ENCODE measurements around the gene TRIOBP. TPM values are rescaled to one million over a fixed set of nuclear protein-coding genes. Genes with fewer than 3 reads are reported as not detected.
"Not testable (repeated sequence)": the region's sequence is repeated elsewhere in the genome, so short reads cannot be mapped to it uniquely, and the experiment has no call there.

Gene TRIOBP
- total RNA-seq, 1 donor from 2014 or later, result 68.9 TPM

GRCh38 chr22:37790234-37790633 lies 93.4 kb downstream of the TRIOBP start:
- no peak for DNase-seq (ENCODE audit: low read depth)
- TF ChIP-seq CTCF (IDR thresholded peaks at IDR 0.05; ENCODE audit: insufficient read depth, low read length, poor library complexity, severe bottlenecking), result no peak
- Histone ChIP-seq H3K27me3 (ENCODE audit: control insufficient read depth, insufficient read depth, low read length) (no peaks in the 10 kb centered on the region), H3K36me3 (ENCODE audit: control insufficient read depth, insufficient read depth, low read length) (no peaks in the 10 kb centered on the region), H3K4me3 (ENCODE audit: low read depth, low read length) (no peak overlapping the region)

GRCh38 chr22:37792494-37792893 lies 95.6 kb downstream of the TRIOBP start:
- H3K27me3 ChIP-seq (ENCODE audit: control insufficient read depth, insufficient read depth, low read length), result no peaks in the 10 kb centered on the region
- no peak overlapping the region for H3K4me3 ChIP-seq (ENCODE audit: low read depth, low read length)
- DNase-seq (ENCODE audit: low read depth), result no peak
- no peaks in the 10 kb centered on the region for H3K36me3 ChIP-seq (ENCODE audit: control insufficient read depth, insufficient read depth, low read length)
- TF ChIP-seq CTCF (IDR thresholded peaks at IDR 0.05; ENCODE audit: insufficient read depth, low read length, poor library complexity, severe bottlenecking), result no peak

- DNase-seq (ENCODE audit: low read depth), result no peak
- no peaks in the 10 kb centered on the region for H3K36me3 ChIP-seq (ENCODE audit: control insufficient read depth, insufficient read depth, low read length)
- no peaks in the 10 kb centered on the region for H3K27me3 ChIP-seq (ENCODE audit: control insufficient read depth, insufficient read depth, low read length)
- no peak for TF ChIP-seq CTCF (IDR thresholded peaks at IDR 0.05; ENCODE audit: insufficient read depth, low read length, poor library complexity, severe bottlenecking)
- no peak overlapping the region for H3K4me3 ChIP-seq (ENCODE audit: low read depth, low read length)
These were observed 97.5 kb downstream of the TRIOBP start for GRCh38 chr22:37794376-37794775.

- no peak for TF ChIP-seq CTCF (IDR thresholded peaks at IDR 0.05; ENCODE audit: insufficient read depth, low read length, poor library complexity, severe bottlenecking)
- Histone ChIP-seq H3K4me3 (ENCODE audit: low read depth, low read length) (no peak overlapping the region), H3K36me3 (ENCODE audit: control insufficient read depth, insufficient read depth, low read length) (no peaks in the 10 kb centered on the region), H3K27me3 (ENCODE audit: control insufficient read depth, insufficient read depth, low read length) (no peaks in the 10 kb centered on the region)
- no peak for DNase-seq (ENCODE audit: low read depth)
These were observed 99.2 kb downstream of the TRIOBP start for GRCh38 chr22:37796079-37796478.

- not testable (repeated sequence) for H3K27me3 ChIP-seq (ENCODE audit: control insufficient read depth, insufficient read depth, low read length); H3K4me3 ChIP-seq (ENCODE audit: low read depth, low read length); H3K36me3 ChIP-seq (ENCODE audit: control insufficient read depth, insufficient read depth, low read length); DNase-seq (ENCODE audit: low read depth)
These were observed 100.4 kb downstream of the TRIOBP start for GRCh38 chr22:37797259-37797658.

GRCh38 chr22:37797874-37798500 lies 101.1 kb downstream of the TRIOBP start:
- no peak for TF ChIP-seq CTCF (IDR thresholded peaks at IDR 0.05; ENCODE audit: insufficient read depth, low read length, poor library complexity, severe bottlenecking)
- no peak for DNase-seq (ENCODE audit: low read depth)
- H3K27me3 ChIP-seq (ENCODE audit: control insufficient read depth, insufficient read depth, low read length), result no peaks in the 10 kb centered on the region
- H3K36me3 ChIP-seq (ENCODE audit: control insufficient read depth, insufficient read depth, low read length), result no peaks in the 10 kb centered on the region
- no peak overlapping the region for H3K4me3 ChIP-seq (ENCODE audit: low read depth, low read length)

GRCh38 chr22:37799979-37800378 lies 103.1 kb downstream of the TRIOBP start:
- not testable (repeated sequence) for H3K36me3 ChIP-seq (ENCODE audit: control insufficient read depth, insufficient read depth, low read length); H3K27me3 ChIP-seq (ENCODE audit: control insufficient read depth, insufficient read depth, low read length); DNase-seq (ENCODE audit: low read depth); H3K4me3 ChIP-seq (ENCODE audit: low read depth, low read length)

All from kidney epithelial cell (primary cell).